Epidermal melanocyte (primary cell): ENCODE results near the gene TMX2.
A peak's percentile ranks its signal among the peaks of the same experiment; 100 is the strongest.
"Not testable (repeated sequence)": the region's sequence is repeated elsewhere in the genome, so short reads cannot be mapped to it uniquely, and the experiment has no call there.

Source experiments
- DNase-seq: peaks from one replicate; pipeline ENCODE4 v3.0.0; 2011; ENCODE audit warnings: low spot score; ENCODE audit not compliant: insufficient read length

The TMX2 gene, protein sequence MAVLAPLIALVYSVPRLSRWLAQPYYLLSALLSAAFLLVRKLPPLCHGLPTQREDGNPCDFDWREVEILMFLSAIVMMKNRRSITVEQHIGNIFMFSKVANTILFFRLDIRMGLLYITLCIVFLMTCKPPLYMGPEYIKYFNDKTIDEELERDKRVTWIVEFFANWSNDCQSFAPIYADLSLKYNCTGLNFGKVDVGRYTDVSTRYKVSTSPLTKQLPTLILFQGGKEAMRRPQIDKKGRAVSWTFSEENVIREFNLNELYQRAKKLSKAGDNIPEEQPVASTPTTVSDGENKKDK

DNA sequence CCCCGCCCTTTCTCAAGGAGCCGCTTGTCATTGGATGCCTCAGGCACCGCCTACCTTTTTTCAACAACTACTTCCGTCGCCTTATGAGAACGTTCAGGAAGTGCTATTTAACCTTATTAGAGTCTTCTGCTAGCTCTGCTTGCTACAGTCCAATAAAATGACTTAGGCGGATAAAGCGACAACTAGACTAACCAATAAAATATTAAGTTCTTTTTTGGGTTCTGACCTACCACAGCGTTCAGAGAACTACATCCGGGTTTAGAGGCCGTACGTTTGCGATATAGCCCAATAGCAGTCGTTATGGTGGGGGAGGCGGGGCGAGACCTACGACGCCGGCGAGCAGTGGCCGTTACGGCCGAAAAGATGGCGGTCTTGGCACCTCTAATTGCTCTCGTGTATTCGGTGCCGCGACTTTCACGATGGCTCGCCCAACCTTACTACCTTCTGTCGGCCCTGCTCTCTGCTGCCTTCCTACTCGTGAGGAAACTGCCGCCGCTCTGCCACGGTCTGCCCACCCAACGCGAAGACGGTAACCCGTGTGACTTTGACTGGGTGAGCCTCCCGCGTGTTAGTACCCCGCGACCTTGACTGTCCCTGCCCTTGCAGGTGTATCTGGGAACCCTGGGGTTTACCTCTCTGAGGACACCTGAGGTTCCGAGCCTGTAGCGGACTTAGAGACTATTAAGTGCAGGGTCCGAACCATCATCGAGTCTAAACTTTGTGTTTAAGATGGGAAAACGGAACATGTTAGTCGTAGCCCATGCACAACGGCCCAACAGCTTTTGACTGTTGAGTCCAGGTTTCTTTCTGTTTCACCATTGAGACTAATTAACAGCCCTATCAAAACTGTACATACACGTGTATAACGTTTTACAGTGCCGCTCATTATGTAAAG is at the start of gene TMX2:
TSS of gene TMX2 (plus strand) at position 338 of the 895 bp plus-strand sequence. CDS start at position 364, 26 bp downstream.
- DNase-seq = peak; percentile 95

DNA sequence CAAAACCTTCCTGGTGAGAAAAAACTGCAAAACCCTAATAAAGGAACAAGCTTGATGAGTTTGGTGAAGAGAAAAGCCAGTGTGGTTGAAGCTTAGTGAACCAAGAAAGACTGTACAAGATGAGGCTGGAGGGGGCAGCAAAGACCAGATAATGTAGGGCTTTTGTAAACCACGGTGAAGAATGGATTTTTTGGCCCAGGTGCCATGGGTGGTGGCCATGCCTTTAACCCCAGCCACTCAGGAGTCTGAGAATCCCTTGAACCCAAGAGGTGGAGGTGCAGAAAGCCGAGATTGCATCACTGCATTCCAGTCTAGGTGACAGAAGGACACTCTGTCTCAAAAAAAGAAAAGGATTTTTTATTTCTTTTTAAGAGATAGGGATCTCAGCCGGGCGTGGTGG is 49.5 kb upstream of the TMX2 start:
- DNase-seq = no peak

DNA sequence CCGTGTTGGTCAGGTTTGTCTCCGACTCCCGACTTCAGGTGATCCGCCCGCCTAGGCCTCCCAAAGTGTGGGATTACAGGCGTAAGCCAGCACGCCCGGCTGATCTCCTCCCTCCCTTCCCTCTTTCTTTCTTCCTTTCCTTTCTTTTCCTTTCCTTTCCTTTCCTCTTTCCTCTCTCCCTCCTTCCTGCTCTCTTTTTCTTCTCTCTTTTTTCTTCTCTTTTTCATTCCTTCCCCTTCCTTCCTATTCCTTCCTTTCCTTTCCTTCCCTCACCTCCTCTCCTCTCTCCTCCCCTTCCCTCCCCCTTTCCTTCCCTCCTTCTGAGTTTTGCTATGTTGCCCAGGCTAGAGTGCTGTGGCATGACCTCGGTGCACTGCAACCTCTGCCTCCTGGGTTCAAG is 48.4 kb upstream of the TMX2 start:
- DNase-seq = no peak

DNA sequence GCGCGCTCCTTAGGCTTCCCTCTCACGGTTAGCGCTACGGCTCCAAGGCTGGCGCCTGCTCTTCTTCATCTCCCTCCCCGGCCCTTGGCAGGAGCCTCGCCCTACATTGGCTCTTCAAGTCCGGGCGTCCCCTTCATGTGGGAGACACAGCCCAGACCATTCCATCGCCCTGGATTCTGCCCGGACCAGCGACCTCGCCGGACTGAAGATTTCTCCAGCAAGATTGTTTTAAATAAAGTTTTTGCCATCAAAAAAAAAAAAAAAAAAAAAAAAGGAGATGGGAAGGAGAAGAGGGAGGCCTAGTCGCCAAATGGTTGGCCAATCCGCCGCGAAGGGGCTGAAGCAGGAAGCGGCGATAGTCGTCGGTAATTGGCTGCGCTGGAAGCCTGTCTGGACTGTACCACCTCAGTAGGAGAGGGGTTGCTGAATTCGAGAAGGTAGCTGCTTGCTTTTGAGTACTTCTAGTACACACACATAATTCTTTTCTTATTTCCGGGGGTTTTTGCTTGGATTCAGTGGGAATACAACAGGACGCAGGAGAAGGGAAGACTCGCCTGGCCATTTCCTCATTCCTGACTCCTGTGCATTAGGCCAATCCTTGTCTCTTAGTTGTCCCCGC is 45.2 kb upstream of the TMX2 start:
- DNase-seq = peak; percentile 90

DNA sequence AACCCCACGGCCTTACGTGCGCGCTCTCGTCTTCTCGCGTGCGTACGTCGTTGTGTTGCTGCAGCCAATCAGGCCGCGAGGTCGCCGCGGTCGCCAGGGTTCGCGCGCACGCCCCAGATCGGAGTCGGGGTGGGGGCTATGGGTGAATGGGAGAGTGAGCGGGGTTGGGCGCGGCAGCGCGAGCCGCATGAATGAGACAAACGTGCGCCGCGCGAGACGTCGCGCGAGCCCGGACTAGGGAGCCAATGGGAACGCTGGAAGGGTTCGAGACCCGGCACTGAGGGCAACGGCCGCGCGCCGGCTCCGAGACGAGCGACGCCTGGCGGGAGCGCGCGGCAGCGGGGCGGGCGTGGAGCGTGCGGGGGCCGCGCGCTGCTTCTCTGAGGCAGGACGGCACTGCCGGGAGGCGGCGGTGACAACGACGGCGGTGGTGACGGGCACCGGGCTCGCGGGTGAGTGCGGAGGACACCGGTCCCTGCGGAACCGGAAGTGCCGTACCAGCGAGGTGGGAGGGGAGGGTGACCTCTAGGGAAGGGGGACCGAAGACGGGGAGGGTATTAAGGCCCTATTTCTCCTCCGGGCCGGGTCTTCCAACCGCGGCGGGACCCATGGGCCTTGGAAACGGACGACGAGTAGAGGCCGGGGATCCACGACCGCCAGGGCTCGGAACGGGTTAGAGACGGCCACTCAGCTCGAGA is 44.5 kb upstream of the TMX2 start, which contains the start of gene ZDHHC5:
TSS of gene ZDHHC5 (plus strand) at position 379 of the 698 bp plus-strand sequence. CDS start 4,977 bp downstream, outside the sequence.
- DNase-seq = peak; percentile 98

DNA sequence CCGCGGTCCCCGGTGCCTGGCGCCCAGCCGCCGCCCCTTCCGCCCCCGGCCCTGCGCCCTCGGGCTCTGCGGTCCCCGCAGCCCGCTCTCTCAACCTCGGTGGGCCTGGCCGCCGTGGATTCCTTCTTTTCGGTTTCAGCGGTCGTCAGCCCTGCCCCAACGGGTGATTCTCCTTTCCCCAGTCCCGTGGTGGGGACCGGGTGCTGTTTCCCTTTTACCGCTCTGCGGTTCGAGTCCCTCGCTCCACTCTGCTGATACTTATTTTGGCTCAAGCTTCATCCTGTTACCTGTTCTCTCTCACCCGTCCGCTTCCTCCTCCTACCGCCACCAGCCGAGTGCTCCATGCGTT is 44.0 kb upstream of the TMX2 start:
- DNase-seq = no peak

DNA sequence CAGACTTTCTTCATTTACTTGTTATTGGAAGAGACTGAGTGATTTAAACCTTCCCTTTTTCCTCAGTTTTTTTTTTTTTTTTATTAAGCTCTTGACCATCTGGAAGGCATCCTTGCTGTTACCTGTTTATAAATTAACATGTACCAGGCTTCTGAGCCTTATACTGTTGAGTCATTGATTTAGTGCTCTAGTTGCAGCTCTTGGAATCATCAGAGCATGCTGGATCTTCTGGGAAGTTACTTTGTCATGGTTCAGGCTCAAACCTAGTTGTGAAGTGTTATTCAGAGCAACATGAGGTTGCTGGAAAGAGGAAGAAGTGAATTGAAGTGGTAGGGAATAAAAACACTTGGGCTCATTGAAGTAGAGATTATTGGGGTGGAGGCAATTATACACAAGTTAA is 38.1 kb upstream of the TMX2 start:
- DNase-seq = no peak

DNA sequence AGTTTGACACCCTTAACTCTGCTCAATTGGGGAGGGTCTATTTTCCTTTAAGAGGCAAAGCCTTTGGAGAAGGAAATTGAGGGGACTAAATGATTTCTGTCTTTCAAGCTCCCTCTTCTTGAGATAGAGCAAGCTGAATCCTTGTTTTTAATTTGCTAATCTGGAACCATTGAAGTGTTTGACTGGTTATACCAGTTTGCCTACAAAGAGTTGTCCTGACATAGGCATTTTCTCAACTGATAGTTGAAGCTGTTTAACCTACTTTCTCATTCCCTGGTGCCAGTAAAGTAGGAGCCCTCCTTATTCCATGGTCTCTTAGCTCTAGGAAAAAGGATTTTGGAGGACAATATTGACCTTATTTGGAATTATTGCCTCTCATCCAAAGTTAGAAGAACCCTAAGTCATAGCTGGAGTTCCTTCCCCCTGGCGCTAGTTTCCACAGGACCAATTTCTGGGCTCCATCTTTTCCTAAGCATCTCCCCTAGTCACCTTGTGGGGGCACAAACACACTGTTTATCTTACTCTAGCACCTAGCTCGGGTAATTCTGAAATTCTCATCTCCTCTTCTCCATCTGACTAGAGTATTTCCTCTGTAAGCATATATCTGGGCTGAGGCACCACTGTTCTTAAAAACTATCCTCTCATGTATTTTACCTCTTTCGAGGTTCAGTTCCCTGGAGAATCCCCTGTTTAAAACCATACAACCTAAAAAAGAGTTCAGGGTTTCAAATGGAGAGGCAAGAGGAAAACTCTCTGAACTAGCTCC is 37.0 kb upstream of the TMX2 start:
- no peak for DNase-seq

DNA sequence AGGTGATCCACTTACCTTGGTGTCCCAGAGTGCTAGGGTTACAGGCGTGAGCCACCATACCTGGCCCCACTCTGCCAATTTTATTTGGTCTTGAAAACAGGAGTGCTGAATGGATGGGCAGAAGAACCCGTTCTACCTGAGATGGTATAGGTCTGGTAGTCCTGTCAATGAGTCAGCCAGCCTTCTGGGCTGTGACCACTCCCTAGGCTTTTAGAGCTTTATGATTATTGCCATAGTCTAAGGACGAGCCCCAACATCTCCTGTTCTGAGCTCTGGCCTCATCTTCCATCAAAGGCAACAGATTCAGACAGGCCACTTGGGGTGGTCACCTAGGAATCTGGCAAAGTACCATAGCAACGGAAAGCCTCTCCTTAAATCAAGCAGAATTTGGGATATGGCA is 33.0 kb upstream of the TMX2 start:
- DNase-seq = no peak

DNA sequence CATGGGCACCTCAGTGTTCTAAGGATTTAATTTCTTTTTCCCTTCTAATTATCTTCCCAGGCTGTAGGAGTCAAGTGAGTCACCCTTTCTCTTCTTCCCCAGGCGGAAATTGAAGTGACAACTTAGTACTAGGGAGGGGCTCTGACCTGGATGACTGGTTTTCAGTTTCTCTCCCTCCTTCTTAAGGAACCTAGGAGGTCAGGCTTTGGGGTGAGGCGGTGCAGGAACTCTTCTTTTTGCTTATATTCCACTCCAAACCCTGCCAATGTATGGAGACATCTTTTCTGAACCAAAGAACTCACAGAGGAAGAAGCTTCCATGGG is 31.9 kb upstream of the TMX2 start:
- no peak for DNase-seq

DNA sequence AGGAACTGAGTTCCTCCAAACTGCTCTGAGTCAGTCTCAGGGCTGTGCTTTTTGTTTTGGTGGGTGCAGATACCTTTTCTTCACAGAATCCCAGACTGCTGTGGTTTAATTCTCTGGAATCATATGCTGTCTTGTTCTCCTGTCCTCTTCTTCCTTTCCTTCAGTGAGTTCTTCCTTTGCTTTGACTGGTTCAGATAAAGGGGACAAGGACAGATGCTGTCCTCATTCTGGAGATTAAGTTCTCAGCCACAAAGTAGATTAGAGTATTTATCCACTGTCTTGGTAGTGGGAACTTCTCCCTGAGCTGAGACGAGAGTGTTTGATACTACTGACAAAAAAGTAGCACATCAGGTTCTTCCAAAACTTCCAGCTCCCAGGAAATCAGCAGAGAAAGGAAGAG is 31.2 kb upstream of the TMX2 start:
- DNase-seq = no peak

DNA sequence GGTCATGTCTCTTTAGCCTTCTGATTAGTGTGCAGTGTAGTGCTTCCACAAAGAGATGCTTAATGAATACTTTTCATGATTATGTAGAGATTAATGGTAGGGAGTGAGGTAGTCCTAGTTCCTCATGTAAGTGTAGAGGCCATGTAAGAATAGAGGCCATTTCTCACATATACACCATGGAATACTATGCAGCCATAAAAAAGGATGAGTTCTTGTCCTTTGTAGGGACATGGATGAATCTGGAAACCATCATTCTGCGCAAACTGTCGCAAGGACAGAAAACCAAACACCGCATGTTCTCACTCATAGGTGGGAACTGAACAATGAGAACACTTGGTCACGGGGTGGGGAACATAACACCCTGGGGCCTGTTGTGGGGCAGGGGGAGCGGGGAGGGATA is 21.9 kb upstream of the TMX2 start:
- DNase-seq = not testable (repeated sequence)

DNA sequence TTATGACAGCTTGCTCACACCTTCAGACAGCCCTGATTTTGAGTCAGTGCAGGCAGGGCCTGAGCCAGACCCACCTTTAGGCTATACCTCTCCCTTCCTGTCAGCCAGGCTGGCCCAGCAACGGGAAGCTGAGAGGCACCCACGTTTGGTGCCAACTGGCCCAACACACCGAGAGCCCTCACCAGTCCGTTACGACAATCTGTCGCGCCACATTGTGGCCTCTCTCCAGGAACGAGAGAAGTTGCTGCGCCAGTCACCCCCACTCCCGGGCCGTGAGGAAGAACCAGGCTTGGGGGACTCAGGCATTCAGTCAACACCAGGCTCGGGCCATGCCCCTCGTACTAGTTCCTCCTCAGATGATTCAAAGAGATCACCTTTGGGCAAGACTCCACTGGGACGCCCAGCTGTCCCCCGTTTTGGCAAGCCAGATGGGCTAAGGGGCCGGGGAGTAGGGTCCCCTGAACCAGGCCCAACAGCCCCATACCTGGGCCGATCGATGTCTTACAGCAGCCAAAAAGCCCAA is 13.5 kb upstream of the TMX2 start:
- no peak for DNase-seq

DNA sequence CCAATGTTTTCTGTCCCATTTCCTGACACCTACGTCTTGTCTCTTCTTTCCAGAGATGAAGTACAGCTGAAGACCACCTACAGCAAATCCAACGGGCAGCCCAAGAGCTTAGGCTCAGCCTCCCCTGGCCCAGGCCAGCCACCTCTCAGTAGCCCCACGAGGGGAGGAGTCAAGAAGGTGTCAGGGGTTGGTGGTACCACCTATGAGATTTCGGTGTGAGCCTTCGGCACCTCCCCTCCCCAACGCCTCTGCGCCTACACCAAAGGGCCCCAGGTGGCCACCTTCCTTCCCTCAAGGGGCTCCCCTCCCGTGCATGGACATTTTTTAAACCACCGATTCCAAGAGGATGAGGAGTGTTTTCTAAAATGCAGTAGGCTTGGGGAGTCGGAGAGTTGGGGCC is 12.6 kb upstream of the TMX2 start:
- DNase-seq = no peak

DNA sequence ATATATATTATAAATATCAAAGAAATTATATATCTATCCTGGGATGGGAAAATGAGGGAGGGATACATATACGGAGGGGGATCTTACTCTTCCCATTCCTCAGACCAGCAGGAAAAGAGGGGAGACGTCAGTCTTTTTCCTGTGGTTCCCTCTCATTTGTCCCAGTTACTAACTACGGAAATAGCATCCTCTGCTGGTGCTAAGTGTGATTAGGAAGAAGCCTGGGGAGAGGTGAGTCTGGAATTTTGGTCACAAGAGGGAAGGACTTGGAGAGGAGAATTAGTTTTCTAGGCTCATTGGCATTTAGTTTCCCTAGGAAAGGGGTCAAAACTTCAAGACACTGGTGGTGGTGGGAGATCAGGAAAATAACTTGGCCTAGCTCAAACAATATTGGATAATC is 12.0 kb upstream of the TMX2 start:
- no peak for DNase-seq

DNA sequence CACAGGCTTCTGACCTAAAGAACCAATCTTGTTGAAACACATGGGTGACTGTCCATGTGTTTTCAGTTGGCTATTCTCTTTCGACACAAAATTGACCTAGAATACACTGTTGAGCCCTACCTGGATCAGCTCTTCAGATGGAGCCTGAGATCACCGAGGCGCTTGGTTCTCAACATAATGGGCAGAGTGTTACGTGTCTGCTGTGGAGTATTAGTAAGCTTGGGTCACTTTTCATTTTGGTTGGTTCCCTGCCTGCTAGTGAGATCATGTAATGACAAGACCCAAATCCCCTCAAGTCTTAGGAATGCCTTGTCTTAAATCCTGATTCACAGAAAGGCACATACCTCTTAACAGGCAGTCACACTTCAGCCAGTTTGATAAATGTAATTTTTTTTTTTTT is 9.1 kb upstream of the TMX2 start:
- DNase-seq = no peak

DNA sequence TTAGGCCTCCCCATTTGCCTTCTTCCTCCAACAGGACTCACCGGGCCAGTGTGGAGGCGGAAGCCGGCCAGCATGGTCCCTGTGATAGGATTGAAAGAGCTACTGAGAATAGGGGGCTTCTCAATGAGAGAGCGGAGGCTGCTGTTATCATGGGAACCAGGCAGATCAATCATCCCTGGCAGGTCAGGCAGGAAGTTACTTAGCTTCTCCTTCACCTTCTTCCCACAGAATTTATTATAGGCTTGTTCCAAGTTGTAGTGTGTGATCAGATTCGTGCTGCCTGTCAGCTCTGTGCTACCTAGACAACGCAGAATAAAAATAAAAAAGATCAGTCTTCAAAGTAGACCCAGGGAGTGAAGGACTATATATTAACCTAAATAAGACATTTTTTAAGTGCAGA is 7.5 kb upstream of the TMX2 start:
- no peak for DNase-seq

DNA sequence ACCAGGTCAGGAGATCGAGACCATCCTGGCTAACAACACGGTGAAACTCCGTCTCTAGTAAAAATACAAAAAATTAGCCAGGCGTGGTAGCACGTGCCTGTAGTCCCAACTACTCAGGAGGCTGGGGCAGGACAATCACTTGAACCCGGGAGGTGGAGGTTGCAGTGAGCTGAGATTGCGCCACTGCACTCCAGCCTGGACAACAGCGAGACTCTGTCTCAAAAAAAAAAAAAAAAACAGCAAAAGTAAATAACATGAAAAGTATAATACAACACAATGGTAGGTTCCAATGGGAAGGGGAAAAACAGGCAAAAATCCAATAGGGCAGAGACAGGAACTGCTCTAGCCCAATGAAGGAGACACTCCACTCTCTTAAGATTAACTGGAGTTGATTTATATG is 7.0 kb upstream of the TMX2 start:
- DNase-seq = not testable (repeated sequence)

DNA sequence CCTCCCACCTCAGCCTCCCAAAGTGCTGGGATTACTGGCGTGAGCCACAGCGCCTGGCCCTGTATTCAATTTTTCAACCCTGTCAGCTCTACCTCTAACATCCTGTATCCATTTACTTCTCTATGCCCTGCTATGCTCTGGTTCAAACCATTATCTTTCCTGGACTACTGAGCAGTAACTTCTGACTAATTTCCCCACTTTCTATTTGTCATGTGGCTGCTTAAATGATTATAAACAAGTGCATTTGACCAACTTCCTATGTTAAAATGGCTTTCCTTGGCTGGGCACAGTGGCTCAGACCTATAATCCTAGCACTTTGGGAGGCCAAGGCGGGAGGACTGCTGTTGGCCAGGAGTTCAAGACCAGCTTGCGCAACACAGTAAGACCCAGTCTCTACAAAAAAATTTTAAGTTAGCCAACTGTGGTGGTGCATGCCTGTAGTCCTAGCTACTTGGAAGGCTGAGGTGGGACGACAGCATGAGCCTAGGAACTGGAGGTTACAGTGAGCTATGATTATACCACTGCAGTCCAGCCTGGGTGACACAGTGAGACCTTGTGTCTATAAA is 2.5 kb upstream of the TMX2 start:
- DNase-seq = no peak

DNA sequence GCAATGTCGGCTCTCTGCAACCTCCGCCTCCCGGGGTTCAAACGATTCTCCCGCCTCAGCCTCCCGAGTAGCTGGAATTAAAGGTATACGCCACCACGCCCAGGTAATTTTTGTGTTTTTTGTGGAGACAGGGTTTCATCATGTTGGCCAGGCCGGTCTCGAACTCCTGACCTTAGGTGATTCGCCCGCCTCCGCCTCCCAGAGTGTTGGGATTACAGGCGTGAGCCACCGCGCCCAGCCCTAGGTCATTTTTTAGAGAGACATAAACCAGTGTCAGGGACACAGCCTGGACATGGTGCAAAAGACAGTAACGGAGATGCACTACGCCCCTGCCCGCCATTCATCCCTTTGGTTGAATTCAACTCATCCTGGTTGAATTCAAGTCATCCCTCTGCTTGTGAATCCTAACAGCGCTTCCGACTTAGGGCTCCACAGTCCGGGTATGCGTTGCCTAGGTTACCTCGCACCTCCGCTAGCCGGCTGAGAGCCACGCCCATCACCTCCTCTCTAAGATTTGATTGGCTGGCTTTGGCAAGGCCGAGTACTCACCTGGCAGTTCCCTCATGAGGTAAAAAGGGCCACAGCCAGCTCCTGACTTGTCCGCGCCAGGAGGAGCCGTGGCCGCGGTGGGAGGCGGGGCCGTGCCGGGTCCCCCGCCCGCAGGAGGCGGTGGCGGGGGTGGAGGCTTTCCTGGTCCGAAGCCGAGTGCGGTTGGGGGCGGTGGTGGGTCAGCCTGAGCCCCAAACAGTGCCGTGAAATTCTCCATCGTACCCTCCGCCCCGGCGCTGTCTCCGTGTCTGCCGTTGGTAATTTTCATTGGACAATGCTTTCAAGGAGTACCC is 758 bp upstream of the TMX2 start, which contains the start of gene MED19:
TSS of gene MED19 (minus strand) at position 802 of the 842 bp plus-strand sequence. CDS start at position 766, 36 bp downstream.
- DNase-seq = peak; percentile 20
